ENCODE measurements around the gene RAD23B. TPM values are rescaled to one million over a fixed set of nuclear protein-coding genes. Genes with fewer than 3 reads are reported as not detected.
A peak's percentile ranks its signal among the peaks of the same experiment; 100 is the strongest.

The RAD23B gene
- total RNA-seq, 1 experiment from 2014 or later, result 251 TPM

GRCh38 chr9:107299437-107299836, 16.4 kb downstream of the RAD23B start:
- peaks cover 19 to 37% of the 10 kb centered on the region in 2 experiments for H3K4me1 ChIP-seq (ENCODE audit: control insufficient read depth in 1 of 2, insufficient read depth in 2 of 2, low read length in 2 of 2)
- no peak for DNase-seq (ENCODE audit: low read depth, low spot score)
- ChIA-PET RAD21 (ENCODE audit: low non-redundant PET in 1 of 2, low total read pairs in 2 of 2, uncharacterized antibody in 2 of 2, unreplicated experiment in 2 of 2) (no interaction called here), CTCF (no interaction called here), POLR2A (no interaction called here)
- peaks cover 100% of the 10 kb centered on the region for H3K79me2 ChIP-seq (ENCODE audit: insufficient read depth, low read length)
- no peak overlapping the region for H3K9ac ChIP-seq (ENCODE audit: low read length)
- peak overlapping the region; percentile 2; the same call in 1 of the 2 replicates for H3K4me2 ChIP-seq (ENCODE audit: low read length)
- no peak overlapping the region for H2AFZ ChIP-seq (ENCODE audit: low read depth, low read length, poor library complexity, severe bottlenecking)
- no peaks in the 10 kb centered on the region for H3K27me3 ChIP-seq (ENCODE audit: insufficient read depth, low read length)
- intact Hi-C loops (cut with micrococcal nuclease), result no loop called here
- ATAC-seq, result no peak
- peaks cover 13 to 30% of the 10 kb centered on the region in 2 experiments for H3K36me3 ChIP-seq (ENCODE audit: control insufficient read depth in 1 of 2, insufficient read depth in 2 of 2, low read length in 2 of 2)
- BruUV-seq (replicated peaks), result no TSS peak
- H4K20me1 ChIP-seq (ENCODE audit: insufficient read depth), result peaks cover 74% of the 10 kb centered on the region
- no peaks in the 10 kb centered on the region for H3K9me2 ChIP-seq (ENCODE audit: insufficient read depth)
- TF ChIP-seq JUND (IDR thresholded peaks at IDR 0.05) (no peak), CTCF (IDR thresholded peaks at IDR 0.05 in 2 of 3, conservative IDR thresholded peaks at IDR 0.05 in 1 of 3; ENCODE audit: borderline replicate concordance in 1 of 3, insufficient read depth in 1 of 3, low read depth in 2 of 3, low read length in 2 of 3) (peak in 1 of 3 experiments; percentile 39; a peak in 1 of 6 replicates), RAD21 (IDR thresholded peaks at IDR 0.05; ENCODE audit: low read depth) (0 out of 2 replicates have a peak, but pooled peaks have one; percentile 7)
- no peak overlapping the region for H3K4me3 ChIP-seq (replicated peaks in 1 of 2; ENCODE audit: low read depth in 1 of 2, low read length in 2 of 2)
- no peaks in the 10 kb centered on the region for H3K9me3 ChIP-seq (ENCODE audit: control insufficient read depth in 1 of 2, insufficient read depth in 1 of 2, low read depth in 1 of 2, low read length in 2 of 2)
- H3K27ac ChIP-seq (ENCODE audit: low read depth, low read length), result no peak overlapping the region

DNA sequence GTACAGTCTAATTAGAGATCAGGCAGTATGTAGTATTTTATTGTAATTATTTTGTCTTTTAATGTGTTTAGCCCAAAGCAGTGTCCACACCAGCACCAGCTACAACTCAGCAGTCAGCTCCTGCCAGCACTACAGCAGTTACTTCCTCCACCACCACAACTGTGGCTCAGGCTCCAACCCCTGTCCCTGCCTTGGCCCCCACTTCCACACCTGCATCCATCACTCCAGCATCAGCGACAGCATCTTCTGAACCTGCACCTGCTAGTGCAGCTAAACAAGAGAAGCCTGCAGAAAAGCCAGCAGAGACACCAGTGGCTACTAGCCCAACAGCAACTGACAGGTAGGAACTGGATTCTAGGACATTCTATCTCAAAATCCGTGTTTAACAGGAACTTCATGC, 23.2 kb downstream of the RAD23B start:
- H4K20me1 ChIP-seq (ENCODE audit: insufficient read depth), result peaks cover 56% of the 10 kb centered on the region
- no peak for TF ChIP-seq JUND (IDR thresholded peaks at IDR 0.05)
- TF ChIP-seq POLR2AphosphoS5 (IDR thresholded peaks at IDR 0.05; ENCODE audit: low read depth, low read length), result no peak
- no peak for TF ChIP-seq REST (IDR thresholded peaks at IDR 0.05; ENCODE audit: low read depth)
- TF ChIP-seq RAD21 (IDR thresholded peaks at IDR 0.05; ENCODE audit: low read depth), result no peak
- no peak for TF ChIP-seq SP1 (IDR thresholded peaks at IDR 0.05; ENCODE audit: low read depth)
- TF ChIP-seq ZNF274 (IDR thresholded peaks at IDR 0.05; ENCODE audit: low read depth, low read length), result no peak
- TF ChIP-seq CEBPB (IDR thresholded peaks at IDR 0.05; ENCODE audit: low read depth), result no peak
- TF ChIP-seq EZH2phosphoT487 (IDR thresholded peaks at IDR 0.05; ENCODE audit: borderline replicate concordance), result no peak
- no peak for TF ChIP-seq SIN3A (IDR thresholded peaks at IDR 0.05; ENCODE audit: low read depth)
- no peak for TF ChIP-seq YY1 (IDR thresholded peaks at IDR 0.05; ENCODE audit: extremely low read depth, insufficient replicate concordance, low read depth, low read length)
- TF ChIP-seq, protein P1, sequence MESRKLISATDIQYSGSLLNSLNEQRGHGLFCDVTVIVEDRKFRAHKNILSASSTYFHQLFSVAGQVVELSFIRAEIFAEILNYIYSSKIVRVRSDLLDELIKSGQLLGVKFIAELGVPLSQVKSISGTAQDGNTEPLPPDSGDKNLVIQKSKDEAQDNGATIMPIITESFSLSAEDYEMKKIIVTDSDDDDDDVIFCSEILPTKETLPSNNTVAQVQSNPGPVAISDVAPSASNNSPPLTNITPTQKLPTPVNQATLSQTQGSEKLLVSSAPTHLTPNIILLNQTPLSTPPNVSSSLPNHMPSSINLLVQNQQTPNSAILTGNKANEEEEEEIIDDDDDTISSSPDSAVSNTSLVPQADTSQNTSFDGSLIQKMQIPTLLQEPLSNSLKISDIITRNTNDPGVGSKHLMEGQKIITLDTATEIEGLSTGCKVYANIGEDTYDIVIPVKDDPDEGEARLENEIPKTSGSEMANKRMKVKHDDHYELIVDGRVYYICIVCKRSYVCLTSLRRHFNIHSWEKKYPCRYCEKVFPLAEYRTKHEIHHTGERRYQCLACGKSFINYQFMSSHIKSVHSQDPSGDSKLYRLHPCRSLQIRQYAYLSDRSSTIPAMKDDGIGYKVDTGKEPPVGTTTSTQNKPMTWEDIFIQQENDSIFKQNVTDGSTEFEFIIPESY (IDR thresholded peaks at IDR 0.05; ENCODE audit: extremely low read depth, insufficient replicate concordance, low read length), result no peak

More for the DNA sequence above, 23.2 kb downstream of the RAD23B start:
- Histone ChIP-seq H3K9me2 (ENCODE audit: insufficient read depth) (no peaks in the 10 kb centered on the region), H3K27ac (ENCODE audit: low read depth, low read length) (no peak overlapping the region), H3K9ac (ENCODE audit: low read length) (no peak overlapping the region), H3K36me3 (ENCODE audit: control insufficient read depth in 1 of 2, insufficient read depth in 2 of 2, low read length in 2 of 2) (peaks cover 25 to 54% of the 10 kb centered on the region in 2 experiments), H3K9me3 (ENCODE audit: control insufficient read depth in 1 of 2, insufficient read depth in 1 of 2, low read depth in 1 of 2, low read length in 2 of 2) (no peaks in the 10 kb centered on the region), H3K4me3 (replicated peaks in 1 of 2; ENCODE audit: low read depth in 1 of 2, low read length in 2 of 2) (no peak overlapping the region), H3K4me2 (ENCODE audit: low read length) (no peak overlapping the region), H3K79me2 (ENCODE audit: insufficient read depth, low read length) (peaks cover 99% of the 10 kb centered on the region), H3K4me1 (ENCODE audit: control insufficient read depth in 1 of 2, insufficient read depth in 2 of 2, low read length in 2 of 2) (no peaks in the 10 kb centered on the region), H2AFZ (ENCODE audit: low read depth, low read length, poor library complexity, severe bottlenecking) (no peak overlapping the region), H3K27me3 (ENCODE audit: insufficient read depth, low read length) (no peaks in the 10 kb centered on the region)
- intact Hi-C loops (cut with micrococcal nuclease), result no loop called here
- ChIA-PET POLR2A (no interaction called here), RAD21 (ENCODE audit: low non-redundant PET in 1 of 2, low total read pairs in 2 of 2, uncharacterized antibody in 2 of 2, unreplicated experiment in 2 of 2) (interaction anchor here in 1 of 2 experiments (0.6 kb wide), 1 partner anchor 113 kb away, joined by 4 read pairs; no protein-coding TSS in a partner anchor), CTCF (no interaction called here)
- DNase-seq (ENCODE audit: low read depth, low spot score), result no peak
- no peak for ATAC-seq
- no TSS peak for BruUV-seq (replicated peaks)
